ENCODE measurements around the gene ZNF493. TPM values are rescaled to one million over a fixed set of nuclear protein-coding genes. Genes with fewer than 3 reads are reported as not detected.

The ZNF493 gene
- total RNA-seq, 1 donor from 2014 or later: 11.9 TPM

DNA sequence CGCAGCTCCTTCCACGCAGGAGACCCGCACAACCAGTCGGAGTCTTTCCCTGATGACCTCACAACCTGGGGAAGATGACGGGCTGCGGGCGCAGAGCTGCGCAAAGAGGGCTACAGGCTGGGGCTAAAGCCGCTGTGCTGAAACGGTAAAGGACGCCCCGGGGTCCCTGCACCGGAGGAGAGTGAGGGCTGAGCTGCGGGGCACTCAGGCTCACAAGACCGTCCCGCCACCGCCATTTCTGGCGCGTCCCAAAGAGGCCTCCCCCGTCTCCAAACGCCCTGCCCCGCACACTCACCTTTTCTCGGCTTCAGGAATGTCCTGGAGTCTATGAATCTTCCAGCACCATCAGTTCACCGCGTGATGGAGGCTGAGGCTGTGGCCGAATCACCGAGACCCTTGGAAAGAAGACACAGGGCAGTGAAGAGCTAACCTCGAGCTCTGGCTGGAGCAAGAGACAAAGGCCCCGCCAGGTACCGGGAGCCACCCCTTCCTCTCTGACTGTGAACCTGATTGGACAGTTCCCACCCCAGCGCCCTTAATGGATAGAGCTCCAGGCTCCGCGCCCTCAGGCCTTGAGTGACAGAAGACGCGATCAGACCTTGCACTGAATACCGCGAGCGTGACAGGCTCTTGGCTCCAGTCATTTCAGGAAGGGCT is 66.6 kb downstream of the ZNF493 start:
- no peak for DNase-seq

DNA sequence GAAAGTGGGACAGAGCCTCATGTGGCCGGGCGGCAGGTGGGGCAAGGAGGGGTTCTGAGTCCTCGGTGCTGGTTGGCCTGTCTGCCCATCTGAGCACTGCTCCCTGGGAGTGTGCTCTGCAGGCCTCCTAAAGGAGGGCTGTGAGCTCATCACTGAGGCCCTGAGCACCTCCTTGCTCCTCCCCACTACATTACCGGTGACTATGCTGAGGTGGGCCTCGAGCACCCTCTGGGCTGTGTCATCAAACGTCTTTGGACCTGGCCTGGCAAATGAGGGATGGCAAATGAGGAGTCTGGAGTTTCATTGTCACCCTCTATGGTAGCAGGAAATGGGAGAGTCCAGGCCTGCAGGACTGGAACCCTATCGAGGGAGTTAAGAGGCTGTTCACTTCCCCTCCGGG is 69.7 kb downstream of the ZNF493 start:
- DNase-seq: no peak

GRCh38 chr19:21468791-21469190 is 71.9 kb downstream of the ZNF493 start:
- no peak for DNase-seq

DNA sequence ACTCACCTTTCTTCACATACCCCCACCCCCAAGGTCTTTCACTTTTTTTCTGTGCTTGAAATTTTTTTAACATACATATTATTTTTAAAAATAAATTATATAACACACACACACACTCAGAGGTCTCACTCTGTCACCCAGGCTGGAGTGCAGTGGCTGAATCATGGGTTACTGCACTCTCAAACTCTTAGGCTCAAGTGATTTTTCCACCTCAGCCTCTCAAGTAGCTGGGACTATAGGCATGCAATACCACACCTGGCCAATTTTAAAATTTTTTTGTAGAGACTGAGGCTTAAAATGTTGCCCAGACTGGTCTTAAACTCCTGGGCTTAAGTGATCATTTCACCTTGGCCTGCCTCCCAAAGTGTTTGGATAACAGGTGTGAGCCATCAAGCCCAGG is 75.6 kb downstream of the ZNF493 start:
- no peak for DNase-seq

- peak; percentile 52 for DNase-seq
These were observed 77.8 kb downstream of the ZNF493 start for GRCh38 chr19:21474671-21475181.

Other genes with a start within 250 kb of the ZNF493 start
- gene ZNF708, start 67.7 kb upstream of the ZNF493 start, total RNA-seq: 9.7 and 9.9 TPM in 2 replicates
- 4.1 and 4.8 TPM in 2 replicates for gene ZNF738, start 38.1 kb upstream of the ZNF493 start, total RNA-seq
- 3.4 and 4.1 TPM in 2 replicates for gene ZNF429, start 108.5 kb downstream of the ZNF493 start, total RNA-seq

Measured in dermis blood vessel endothelial cell (primary cell).